ENCODE data around the gene KRTAP20-3. TPM values are rescaled to one million over a fixed set of nuclear protein-coding genes. Genes with fewer than 3 reads are reported as not detected.

KRTAP20-3 gene
- total RNA-seq, 2 experiments from 2014 or later, result not detected

DNA sequence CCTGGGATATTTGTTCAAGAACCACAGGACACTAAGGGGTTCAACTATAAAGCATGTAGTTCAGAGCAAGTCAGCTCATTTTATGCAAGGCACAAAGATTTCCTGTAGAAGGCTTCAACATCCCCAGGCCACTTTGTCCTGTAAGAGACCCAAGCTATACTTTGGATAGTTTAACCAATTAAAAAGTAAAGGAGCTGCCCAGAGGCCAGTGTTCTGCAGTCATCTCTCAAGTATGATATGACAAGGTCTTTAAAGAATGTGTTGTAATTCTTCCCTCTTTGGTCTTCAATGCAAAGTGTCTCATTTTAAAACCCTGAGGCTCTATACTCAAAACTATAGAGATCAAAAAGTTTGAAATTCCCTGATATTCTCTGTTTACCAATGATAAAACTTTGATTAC is 34.1 kb downstream of the KRTAP20-3 start:
- Mint-ChIP-seq H3K4me1 (ENCODE audit: low read depth) (no peaks in the 10 kb centered on the region), H3K4me3 (no peak overlapping the region), H3K27me3 (peaks cover under 1% of the 10 kb centered on the region), H3K9me3 (peaks cover under 1% of the 10 kb centered on the region), H3K36me3 (ENCODE audit: low read depth) (no peaks in the 10 kb centered on the region), H3K27ac (no peak overlapping the region)
- ChIA-PET CTCF (no interaction called here), POLR2A (no interaction called here)
- DNase-seq, result no peak
- Histone ChIP-seq H3K4me3 (ENCODE audit: low read length) (no peak overlapping the region), H3K27ac (ENCODE audit: low read depth in 1 of 2, low read length in 2 of 2) (no peak overlapping the region), H3K4me1 (ENCODE audit: insufficient read depth, low read length) (no peaks in the 10 kb centered on the region), H3K36me3 (ENCODE audit: insufficient read depth, low read length) (no peaks in the 10 kb centered on the region), H3K27me3 (ENCODE audit: control insufficient read depth in 1 of 2, insufficient read depth in 2 of 2, low read length in 2 of 2) (no peaks in the 10 kb centered on the region), H3K9me3 (ENCODE audit: control insufficient read depth in 1 of 2, insufficient read depth in 1 of 2, low read length in 2 of 2) (no peaks in the 10 kb centered on the region)
- ATAC-seq (ENCODE audit: poor library complexity), result no peak
- TF ChIP-seq, protein P1, sequence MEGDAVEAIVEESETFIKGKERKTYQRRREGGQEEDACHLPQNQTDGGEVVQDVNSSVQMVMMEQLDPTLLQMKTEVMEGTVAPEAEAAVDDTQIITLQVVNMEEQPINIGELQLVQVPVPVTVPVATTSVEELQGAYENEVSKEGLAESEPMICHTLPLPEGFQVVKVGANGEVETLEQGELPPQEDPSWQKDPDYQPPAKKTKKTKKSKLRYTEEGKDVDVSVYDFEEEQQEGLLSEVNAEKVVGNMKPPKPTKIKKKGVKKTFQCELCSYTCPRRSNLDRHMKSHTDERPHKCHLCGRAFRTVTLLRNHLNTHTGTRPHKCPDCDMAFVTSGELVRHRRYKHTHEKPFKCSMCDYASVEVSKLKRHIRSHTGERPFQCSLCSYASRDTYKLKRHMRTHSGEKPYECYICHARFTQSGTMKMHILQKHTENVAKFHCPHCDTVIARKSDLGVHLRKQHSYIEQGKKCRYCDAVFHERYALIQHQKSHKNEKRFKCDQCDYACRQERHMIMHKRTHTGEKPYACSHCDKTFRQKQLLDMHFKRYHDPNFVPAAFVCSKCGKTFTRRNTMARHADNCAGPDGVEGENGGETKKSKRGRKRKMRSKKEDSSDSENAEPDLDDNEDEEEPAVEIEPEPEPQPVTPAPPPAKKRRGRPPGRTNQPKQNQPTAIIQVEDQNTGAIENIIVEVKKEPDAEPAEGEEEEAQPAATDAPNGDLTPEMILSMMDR (IDR thresholded peaks at IDR 0.05), result no peak
- intact Hi-C loops (cut with DNase I, micrococcal nuclease), result no loop called here

DNA sequence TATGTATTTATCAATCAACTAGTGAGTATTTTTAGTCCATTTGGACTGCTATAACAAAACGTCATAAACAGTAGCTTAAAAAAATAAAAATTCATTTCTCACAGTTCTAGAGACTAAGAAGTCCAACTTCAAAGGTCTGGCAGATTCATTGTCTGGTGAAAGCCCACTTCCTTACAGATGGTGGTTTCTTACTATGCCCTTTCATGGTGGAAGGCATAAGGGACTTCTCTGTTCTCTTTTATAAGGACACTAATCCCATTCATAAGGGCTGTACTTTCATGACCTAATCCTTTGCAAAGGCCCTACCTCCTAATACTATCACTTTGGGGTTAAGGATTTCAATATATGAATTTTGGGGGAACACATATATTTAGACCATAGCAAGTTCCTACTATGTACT is 37.9 kb downstream of the KRTAP20-3 start:
- no peaks in the 10 kb centered on the region for H3K27me3 Mint-ChIP-seq
- no peaks in the 10 kb centered on the region for H3K9me3 Mint-ChIP-seq
- ATAC-seq (ENCODE audit: poor library complexity), result no peak
- TF ChIP-seq, protein P1 (IDR thresholded peaks at IDR 0.05), result no peak
- POLR2A ChIA-PET, result no interaction called here
- Histone ChIP-seq H3K36me3 (ENCODE audit: insufficient read depth, low read length) (no peaks in the 10 kb centered on the region), H3K27me3 (ENCODE audit: control insufficient read depth in 1 of 2, insufficient read depth in 2 of 2, low read length in 2 of 2) (no peaks in the 10 kb centered on the region), H3K4me3 (ENCODE audit: low read length) (no peak overlapping the region), H3K9me3 (ENCODE audit: control insufficient read depth in 1 of 2, insufficient read depth in 1 of 2, low read length in 2 of 2) (no peaks in the 10 kb centered on the region), H3K27ac (ENCODE audit: low read depth in 1 of 2, low read length in 2 of 2) (no peak overlapping the region), H3K4me1 (ENCODE audit: insufficient read depth, low read length) (no peaks in the 10 kb centered on the region)
- no peak for DNase-seq
- intact Hi-C loops (cut with DNase I, micrococcal nuclease), result no loop called here
- CTCF ChIA-PET, result no interaction called here
- H3K36me3 Mint-ChIP-seq (ENCODE audit: low read depth), result no peaks in the 10 kb centered on the region
- H3K27ac Mint-ChIP-seq, result no peak overlapping the region
- no peaks in the 10 kb centered on the region for H3K4me1 Mint-ChIP-seq (ENCODE audit: low read depth)
- no peak overlapping the region for H3K4me3 Mint-ChIP-seq

DNA sequence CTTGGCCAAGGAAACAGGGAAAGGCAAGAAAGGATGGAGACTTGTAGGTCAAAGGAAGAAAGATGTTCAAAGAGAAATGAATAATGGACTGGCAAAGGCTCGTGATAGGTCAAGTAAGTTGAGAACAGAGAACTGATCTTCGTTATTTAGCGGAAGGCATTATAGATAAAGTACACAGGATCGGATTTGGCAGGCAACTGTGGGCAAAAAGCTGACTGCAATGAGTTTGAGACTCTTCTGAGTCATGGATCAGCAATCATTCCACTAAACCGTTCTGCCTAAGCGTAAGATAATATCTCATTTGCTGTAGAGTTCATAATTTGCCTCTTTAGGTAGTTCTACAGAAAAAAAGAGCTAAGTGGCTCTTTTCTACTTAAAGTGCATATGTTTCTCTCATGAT is 41.8 kb downstream of the KRTAP20-3 start:
- no peaks in the 10 kb centered on the region for H3K9me3 ChIP-seq (ENCODE audit: control insufficient read depth in 1 of 2, insufficient read depth in 1 of 2, low read length in 2 of 2)
- intact Hi-C loops (cut with DNase I, micrococcal nuclease), result no loop called here
- Mint-ChIP-seq H3K9me3 (no peaks in the 10 kb centered on the region), H3K4me3 (no peak overlapping the region), H3K27me3 (no peaks in the 10 kb centered on the region), H3K27ac (no peak overlapping the region), H3K36me3 (ENCODE audit: low read depth) (no peaks in the 10 kb centered on the region), H3K4me1 (ENCODE audit: low read depth) (no peaks in the 10 kb centered on the region)
- no peaks in the 10 kb centered on the region for H3K36me3 ChIP-seq (ENCODE audit: insufficient read depth, low read length)
- no peaks in the 10 kb centered on the region for H3K4me1 ChIP-seq (ENCODE audit: insufficient read depth, low read length)
- ATAC-seq (ENCODE audit: poor library complexity) (no peak), DNase-seq (no peak)
- no peaks in the 10 kb centered on the region for H3K27me3 ChIP-seq (ENCODE audit: control insufficient read depth in 1 of 2, insufficient read depth in 2 of 2, low read length in 2 of 2)
- ChIA-PET CTCF (interaction anchor here (0.7 kb wide), 1 partner anchor 37 kb away, joined by 3 read pairs; no protein-coding TSS in a partner anchor), POLR2A (no interaction called here)
- H3K4me3 ChIP-seq (ENCODE audit: low read length), result no peak overlapping the region
- TF ChIP-seq, protein P1 (IDR thresholded peaks at IDR 0.05), result no peak
- H3K27ac ChIP-seq (ENCODE audit: low read depth in 1 of 2, low read length in 2 of 2), result no peak overlapping the region

All from CD4-positive, alpha-beta T cell (primary cell).